ENCODE data around the gene MB21D2. TPM values are rescaled to one million over a fixed set of nuclear protein-coding genes. Genes with fewer than 3 reads are reported as not detected.

MB21D2 gene
- total RNA-seq, 1 experiment from 2014 or later = 26.0 TPM

DNA sequence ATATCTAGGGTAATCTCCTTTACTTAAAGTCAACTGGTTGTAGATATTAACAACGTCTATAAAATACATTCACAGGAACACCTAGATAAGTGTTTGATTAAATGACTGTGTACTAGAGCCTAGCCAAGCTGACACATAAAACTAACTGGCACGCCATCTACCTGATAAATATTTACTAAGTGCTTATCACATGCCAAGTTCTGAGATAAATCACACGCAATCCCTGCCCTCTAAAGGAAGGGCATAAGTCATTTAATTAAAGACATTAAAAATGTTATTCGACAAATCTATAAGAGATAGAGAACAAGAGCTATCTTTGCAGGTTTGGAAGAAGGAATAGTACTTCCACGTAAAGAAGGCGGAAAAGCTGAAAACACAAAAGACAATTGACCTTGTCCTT is 11.1 kb upstream of the MB21D2 start:
- H3K79me2 ChIP-seq (ENCODE audit: low read length) = no peaks in the 10 kb centered on the region
- H3K27me3 ChIP-seq (ENCODE audit: low read length) = no peaks in the 10 kb centered on the region
- DNase-seq = peak; percentile 70
- intact Hi-C loops (cut with micrococcal nuclease) = loop anchor here (1.0 kb wide), 2 partner anchors 10 to 112 kb away; no protein-coding TSS in a partner anchor
- peak overlapping the region; percentile 47 for H3K9ac ChIP-seq (ENCODE audit: low read length)
- H3K4me3 ChIP-seq (ENCODE audit: low read length) = no peak overlapping the region
- H2AFZ ChIP-seq (ENCODE audit: low read length) = no peak overlapping the region
- ATAC-seq = peak; percentile 73
- no peaks in the 10 kb centered on the region for H3K9me3 ChIP-seq (ENCODE audit: low read length)
- H3K4me2 ChIP-seq (ENCODE audit: low read length) = peak overlapping the region; percentile 53
- H4K20me1 ChIP-seq (ENCODE audit: low read length) = no peaks in the 10 kb centered on the region
- TF ChIP-seq EZH2phosphoT487 (IDR thresholded peaks at IDR 0.05; ENCODE audit: borderline replicate concordance, low read length) (no peak), EZH2 (IDR thresholded peaks at IDR 0.05; ENCODE audit: low read length, unreplicated experiment) (no peak)
- TF ChIP-seq, protein P1, sequence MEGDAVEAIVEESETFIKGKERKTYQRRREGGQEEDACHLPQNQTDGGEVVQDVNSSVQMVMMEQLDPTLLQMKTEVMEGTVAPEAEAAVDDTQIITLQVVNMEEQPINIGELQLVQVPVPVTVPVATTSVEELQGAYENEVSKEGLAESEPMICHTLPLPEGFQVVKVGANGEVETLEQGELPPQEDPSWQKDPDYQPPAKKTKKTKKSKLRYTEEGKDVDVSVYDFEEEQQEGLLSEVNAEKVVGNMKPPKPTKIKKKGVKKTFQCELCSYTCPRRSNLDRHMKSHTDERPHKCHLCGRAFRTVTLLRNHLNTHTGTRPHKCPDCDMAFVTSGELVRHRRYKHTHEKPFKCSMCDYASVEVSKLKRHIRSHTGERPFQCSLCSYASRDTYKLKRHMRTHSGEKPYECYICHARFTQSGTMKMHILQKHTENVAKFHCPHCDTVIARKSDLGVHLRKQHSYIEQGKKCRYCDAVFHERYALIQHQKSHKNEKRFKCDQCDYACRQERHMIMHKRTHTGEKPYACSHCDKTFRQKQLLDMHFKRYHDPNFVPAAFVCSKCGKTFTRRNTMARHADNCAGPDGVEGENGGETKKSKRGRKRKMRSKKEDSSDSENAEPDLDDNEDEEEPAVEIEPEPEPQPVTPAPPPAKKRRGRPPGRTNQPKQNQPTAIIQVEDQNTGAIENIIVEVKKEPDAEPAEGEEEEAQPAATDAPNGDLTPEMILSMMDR (conservative IDR thresholded peaks at IDR 0.05; ENCODE audit: low read depth, low read length) = no peak
- H3K9me2 ChIP-seq (replicated peaks; ENCODE audit: low read length) = no peaks in the 10 kb centered on the region
- ChIA-PET CTCF (no interaction called here), POLR2A (ENCODE audit: unreplicated experiment) (no interaction called here)
- BruUV-seq (replicated peaks) = no TSS peak
- peak overlapping the region; percentile 79 for H3K27ac ChIP-seq (ENCODE audit: low read length)
- no peaks in the 10 kb centered on the region for H3K36me3 ChIP-seq (ENCODE audit: low read depth, low read length)
- peaks cover 40% of the 10 kb centered on the region for H3K4me1 ChIP-seq (ENCODE audit: insufficient read depth, low read length)
- H3F3A ChIP-seq (ENCODE audit: low read length, unreplicated experiment) = no peaks in the 10 kb centered on the region

DNA sequence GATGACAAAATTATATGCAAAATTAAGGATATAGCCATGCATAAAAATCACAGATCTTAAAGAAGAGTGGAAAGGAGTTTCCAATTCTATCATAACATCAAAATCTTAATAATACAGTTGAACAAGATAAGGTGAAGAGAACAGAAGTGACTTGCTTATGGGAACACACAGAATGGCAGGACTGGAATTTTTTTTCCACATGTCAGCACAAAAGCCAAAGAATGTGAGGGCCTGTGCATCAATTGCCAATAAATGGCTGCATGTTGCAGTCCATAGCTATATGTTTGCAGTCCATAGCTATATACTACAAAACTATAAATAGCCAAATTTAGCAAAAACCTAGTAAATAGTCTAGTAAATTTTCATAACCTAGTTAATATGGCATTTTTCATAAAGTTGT is 10.4 kb upstream of the MB21D2 start:
- intact Hi-C loops (cut with micrococcal nuclease) = loop anchor here (1.0 kb wide), 2 partner anchors 10 to 112 kb away; no protein-coding TSS in a partner anchor
- Histone ChIP-seq H3K9ac (ENCODE audit: low read length) (peak overlapping the region; percentile 21; the same call in 1 of the 2 replicates), H3K9me2 (replicated peaks; ENCODE audit: low read length) (no peaks in the 10 kb centered on the region), H3K27me3 (ENCODE audit: low read length) (no peaks in the 10 kb centered on the region), H3K9me3 (ENCODE audit: low read length) (no peaks in the 10 kb centered on the region), H4K20me1 (ENCODE audit: low read length) (no peaks in the 10 kb centered on the region), H3F3A (ENCODE audit: low read length, unreplicated experiment) (no peaks in the 10 kb centered on the region), H3K4me3 (ENCODE audit: low read length) (no peak overlapping the region), H3K79me2 (ENCODE audit: low read length) (no peaks in the 10 kb centered on the region), H3K4me1 (ENCODE audit: insufficient read depth, low read length) (peaks cover 38% of the 10 kb centered on the region), H3K36me3 (ENCODE audit: low read depth, low read length) (no peaks in the 10 kb centered on the region), H3K27ac (ENCODE audit: low read length) (peak overlapping the region; percentile 59), H3K4me2 (ENCODE audit: low read length) (peak overlapping the region; percentile 53), H2AFZ (ENCODE audit: low read length) (no peak overlapping the region)
- CTCF ChIA-PET = no interaction called here
- DNase-seq (no peak), ATAC-seq (no peak)
- POLR2A ChIA-PET (ENCODE audit: unreplicated experiment) = no interaction called here
- no TSS peak for BruUV-seq (replicated peaks)
- no peak for TF ChIP-seq EZH2phosphoT487 (IDR thresholded peaks at IDR 0.05; ENCODE audit: borderline replicate concordance, low read length)
- TF ChIP-seq, protein P1 (conservative IDR thresholded peaks at IDR 0.05; ENCODE audit: low read depth, low read length) = no peak
- no peak for TF ChIP-seq EZH2 (IDR thresholded peaks at IDR 0.05; ENCODE audit: low read length, unreplicated experiment)

DNA sequence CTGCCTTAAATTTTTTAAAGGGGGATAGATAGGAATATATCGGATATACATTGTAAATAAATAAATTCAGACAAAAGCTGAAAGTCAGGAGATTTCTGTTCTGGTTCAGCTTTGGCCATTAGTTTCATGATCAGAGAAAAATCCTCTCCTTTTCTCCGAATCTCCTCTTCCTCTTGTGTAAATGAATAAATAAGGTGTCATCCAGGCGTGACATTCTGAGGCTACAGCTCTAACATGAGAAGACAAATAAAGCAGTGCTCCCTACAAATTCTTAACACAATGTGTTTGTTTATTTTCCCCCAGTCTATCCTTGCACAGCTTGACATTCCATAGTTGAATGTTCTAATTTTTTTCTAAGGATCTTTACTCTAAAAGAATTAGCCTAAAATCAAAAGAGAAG is 9.4 kb upstream of the MB21D2 start:
- no peak overlapping the region for H3K4me3 ChIP-seq (ENCODE audit: low read length)
- H4K20me1 ChIP-seq (ENCODE audit: low read length) = no peaks in the 10 kb centered on the region
- no peaks in the 10 kb centered on the region for H3K9me2 ChIP-seq (replicated peaks; ENCODE audit: low read length)
- H3K36me3 ChIP-seq (ENCODE audit: low read depth, low read length) = no peaks in the 10 kb centered on the region
- CTCF ChIA-PET = no interaction called here
- DNase-seq = no peak
- peak overlapping the region; percentile 59; the same call in 1 of the 2 replicates for H3K27ac ChIP-seq (ENCODE audit: low read length)
- BruUV-seq (replicated peaks) = no TSS peak
- intact Hi-C loops (cut with micrococcal nuclease) = no loop called here
- H2AFZ ChIP-seq (ENCODE audit: low read length) = no peak overlapping the region
- H3K9me3 ChIP-seq (ENCODE audit: low read length) = no peaks in the 10 kb centered on the region
- H3K4me2 ChIP-seq (ENCODE audit: low read length) = no peak overlapping the region
- peak overlapping the region; percentile 14; the same call in 1 of the 2 replicates for H3K9ac ChIP-seq (ENCODE audit: low read length)
- H3K79me2 ChIP-seq (ENCODE audit: low read length) = no peaks in the 10 kb centered on the region
- no peaks in the 10 kb centered on the region for H3K27me3 ChIP-seq (ENCODE audit: low read length)
- POLR2A ChIA-PET (ENCODE audit: unreplicated experiment) = no interaction called here
- no peak for ATAC-seq
- peaks cover 38% of the 10 kb centered on the region for H3K4me1 ChIP-seq (ENCODE audit: insufficient read depth, low read length)
- H3F3A ChIP-seq (ENCODE audit: low read length, unreplicated experiment) = no peaks in the 10 kb centered on the region
- TF ChIP-seq EZH2phosphoT487 (IDR thresholded peaks at IDR 0.05; ENCODE audit: borderline replicate concordance, low read length) (no peak), EZH2 (IDR thresholded peaks at IDR 0.05; ENCODE audit: low read length, unreplicated experiment) (no peak)
- TF ChIP-seq, protein P1 (conservative IDR thresholded peaks at IDR 0.05; ENCODE audit: low read depth, low read length) = no peak
